Stimulated activated CD8-positive, alpha-beta memory T cell treated with anti-CD3 and anti-CD28 coated beads, Interleukin-2, amount 100 ng/mL, for 48 hours (primary cell): Measurements from ENCODE around the gene BFSP2.

Experiments used
- DNase-seq, 2 donors: peaks; one replicate each; pipeline ENCODE4 v3.0.0-alpha.2; 2020; ENCODE audit warnings: low read depth in 2 of 2

BFSP2 gene

DNA sequence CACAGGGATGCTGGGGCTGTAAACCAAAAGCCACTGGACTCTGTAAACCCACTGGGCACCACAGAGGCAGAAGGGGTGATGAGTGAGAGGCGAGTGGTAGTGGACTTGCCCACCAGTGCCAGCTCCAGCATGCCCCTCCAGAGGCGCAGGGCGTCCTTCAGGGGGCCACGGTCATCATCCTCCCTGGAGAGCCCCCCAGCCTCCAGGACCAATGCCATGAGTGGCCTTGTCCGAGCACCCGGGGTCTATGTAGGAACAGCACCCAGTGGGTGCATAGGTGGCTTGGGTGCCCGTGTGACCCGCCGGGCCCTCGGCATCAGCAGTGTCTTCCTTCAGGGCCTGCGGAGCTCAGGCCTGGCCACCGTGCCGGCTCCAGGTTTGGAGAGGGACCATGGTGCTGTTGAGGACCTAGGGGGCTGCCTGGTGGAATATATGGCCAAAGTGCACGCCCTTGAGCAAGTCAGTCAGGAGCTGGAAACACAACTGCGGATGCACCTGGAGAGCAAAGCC, at the start of gene BFSP2:
Gene BFSP2 (plus strand): TSS at position 51 of the 510 bp plus-strand sequence. CDS start 28 bp downstream, at position 79.
- DNase-seq, result no peak

DNA sequence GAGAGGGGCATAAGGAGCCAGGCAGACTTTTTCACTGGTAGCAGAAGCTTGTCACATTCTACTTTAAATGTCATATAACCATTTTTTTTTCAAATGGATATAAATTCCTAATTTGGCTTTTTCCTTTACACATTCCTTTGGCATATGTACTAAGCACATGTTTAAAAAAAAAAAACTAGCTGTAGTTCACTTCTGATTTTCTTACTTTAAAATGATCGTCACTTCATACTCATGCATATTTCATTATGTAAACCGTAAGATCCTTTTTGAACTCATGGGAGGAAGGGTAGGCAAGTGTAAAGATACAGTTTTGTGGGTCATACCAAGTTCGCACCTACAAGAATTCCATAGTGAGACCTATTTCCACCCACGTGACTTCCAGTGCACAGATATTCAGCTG, 45.1 kb upstream of the BFSP2 start:
- DNase-seq, result no peak

GRCh38 chr3:133360476-133360875, 39.4 kb upstream of the BFSP2 start:
- no peak for DNase-seq

GRCh38 chr3:133361011-133361410, 38.8 kb upstream of the BFSP2 start:
- DNase-seq, result no peak

DNA sequence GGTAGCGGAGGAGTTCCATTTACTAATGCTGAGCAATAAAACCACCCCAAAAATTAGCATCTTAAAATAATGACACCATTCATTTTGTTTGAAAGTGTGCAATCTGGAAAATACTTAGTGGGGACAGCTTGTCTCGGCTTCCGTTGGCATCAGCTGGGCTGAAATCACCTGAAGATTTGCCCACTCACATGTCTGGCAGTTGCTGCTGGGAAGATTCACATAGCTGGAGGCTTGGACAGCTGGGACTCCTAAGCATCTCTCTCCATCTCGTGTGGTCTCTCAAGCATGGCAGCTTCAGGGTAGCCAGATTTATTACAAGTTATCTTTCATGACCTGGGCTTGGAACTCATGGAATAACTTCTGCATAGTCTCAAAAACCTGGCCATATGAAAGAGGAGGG, 38.4 kb upstream of the BFSP2 start:
- no peak for DNase-seq

DNA sequence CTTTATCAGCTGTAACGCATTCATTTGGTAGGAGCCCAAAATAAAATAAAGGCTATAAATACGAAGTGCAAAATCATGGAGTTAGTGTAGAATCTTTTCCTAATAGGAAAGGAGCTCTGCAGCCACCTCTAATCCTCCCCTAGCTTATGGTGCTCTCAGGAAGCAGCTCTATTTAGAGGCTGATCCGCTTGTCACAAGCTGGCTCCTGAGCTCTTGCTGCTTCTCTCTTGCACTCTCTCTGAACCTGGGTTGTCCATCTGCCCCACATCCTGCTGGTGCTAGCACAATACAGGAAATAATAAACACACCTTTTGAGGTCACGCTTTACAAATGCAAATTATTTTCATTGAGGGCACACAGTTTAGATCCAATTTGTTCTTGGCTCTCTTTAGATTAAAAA, 37.3 kb upstream of the BFSP2 start:
- DNase-seq, result no peak

- DNase-seq, result no peak
Observed at GRCh38 chr3:133364704-133365103, 35.2 kb upstream of the BFSP2 start.

DNA sequence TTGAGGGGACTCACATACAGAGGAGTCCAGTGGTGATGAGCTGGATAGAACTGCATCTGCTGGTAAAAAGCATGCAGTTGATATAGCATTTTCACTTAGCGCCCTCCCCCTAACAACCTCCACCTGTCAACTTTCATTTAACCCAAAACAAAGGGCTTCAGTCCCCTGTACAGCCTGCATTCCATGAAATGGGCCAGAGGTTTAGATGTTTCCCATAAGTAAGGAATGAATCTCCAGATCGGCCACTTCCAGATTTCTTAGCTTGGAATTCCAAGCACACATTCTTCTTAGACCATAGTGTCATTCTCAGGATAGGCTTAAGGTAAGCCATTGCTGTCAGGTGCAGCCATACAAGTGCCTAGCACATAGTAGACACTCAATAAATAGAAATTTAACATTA, 32.9 kb upstream of the BFSP2 start:
- no peak for DNase-seq

GRCh38 chr3:133367403-133367802, 32.5 kb upstream of the BFSP2 start:
- no peak for DNase-seq

GRCh38 chr3:133367956-133368355, 31.9 kb upstream of the BFSP2 start:
- no peak for DNase-seq

DNA sequence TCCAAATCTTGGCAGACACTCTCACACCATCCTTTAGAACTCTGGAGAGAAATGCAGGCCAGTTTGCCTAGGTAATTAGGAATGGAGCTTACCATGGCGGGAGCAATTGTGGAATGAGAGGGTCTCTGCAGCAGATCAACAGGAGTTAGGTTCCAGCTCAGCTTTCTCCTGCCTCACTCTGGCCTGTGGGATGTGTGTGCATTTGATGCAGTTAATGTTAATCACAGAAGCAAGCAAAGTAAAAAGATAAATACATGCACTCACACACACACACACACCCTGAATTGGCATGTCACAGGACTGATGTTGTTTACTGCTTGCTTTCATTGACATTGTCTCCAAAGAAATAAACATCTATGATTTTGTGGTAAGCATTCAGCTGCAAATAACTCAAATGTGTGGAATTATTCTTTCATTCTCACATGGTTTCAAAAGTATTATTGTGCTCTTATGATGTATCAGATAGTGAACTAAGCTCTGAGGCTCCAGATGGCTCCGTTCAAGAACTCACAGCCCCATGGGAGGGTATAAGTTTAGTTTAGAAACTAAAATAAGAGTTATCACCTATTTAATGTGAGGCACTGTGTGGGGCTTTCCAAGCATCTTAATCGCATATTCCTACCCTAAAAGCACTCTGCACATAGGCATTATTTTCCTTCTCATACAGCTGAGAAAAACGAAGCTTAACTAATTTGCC, 31.3 kb upstream of the BFSP2 start:
- DNase-seq, result no peak

GRCh38 chr3:133369068-133369440, 30.8 kb upstream of the BFSP2 start:
- no peak for DNase-seq

DNA sequence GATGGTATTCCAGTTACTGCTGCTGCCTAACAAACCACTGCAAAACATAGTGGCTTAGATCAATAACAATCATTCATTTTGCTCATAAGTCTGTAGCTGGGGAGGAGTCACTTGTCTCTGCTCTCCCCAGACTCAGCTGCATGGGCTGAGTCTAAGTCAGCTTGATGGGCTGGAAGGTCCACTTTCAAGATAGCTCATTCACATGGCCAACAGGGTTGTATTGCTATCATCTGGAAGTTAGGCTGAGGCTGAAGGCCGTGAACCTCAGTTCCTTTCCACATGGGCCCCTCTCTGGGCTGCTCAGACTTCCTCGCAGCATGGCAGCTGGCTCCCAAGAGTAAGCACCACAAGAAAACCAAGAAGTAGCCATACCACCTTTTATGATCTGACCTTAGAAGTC, 28.7 kb upstream of the BFSP2 start:
- no peak for DNase-seq

DNA sequence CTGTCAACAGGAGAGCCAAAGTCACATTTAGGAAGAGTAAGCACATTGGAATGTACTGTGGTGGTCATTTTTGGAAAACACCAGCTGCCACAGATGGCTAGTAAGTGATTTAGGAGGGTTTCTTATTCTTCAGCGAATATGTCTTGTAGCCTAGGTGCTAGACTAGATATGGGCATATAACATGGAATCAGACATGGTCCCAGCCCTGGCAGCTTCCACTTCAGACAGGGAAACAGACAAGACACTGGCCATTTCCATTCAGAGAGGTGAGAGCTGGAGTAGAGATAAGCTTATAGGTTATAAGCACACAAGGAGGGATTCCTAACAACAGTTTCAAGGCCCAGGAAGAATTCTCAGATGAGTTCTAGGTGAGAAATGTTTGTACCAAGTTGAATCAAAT, 28.2 kb upstream of the BFSP2 start:
- no peak for DNase-seq

GRCh38 chr3:133374708-133375402, 25.0 kb upstream of the BFSP2 start:
- no peak for DNase-seq

GRCh38 chr3:133375403-133375745, 24.5 kb upstream of the BFSP2 start:
- DNase-seq, result no peak

DNA sequence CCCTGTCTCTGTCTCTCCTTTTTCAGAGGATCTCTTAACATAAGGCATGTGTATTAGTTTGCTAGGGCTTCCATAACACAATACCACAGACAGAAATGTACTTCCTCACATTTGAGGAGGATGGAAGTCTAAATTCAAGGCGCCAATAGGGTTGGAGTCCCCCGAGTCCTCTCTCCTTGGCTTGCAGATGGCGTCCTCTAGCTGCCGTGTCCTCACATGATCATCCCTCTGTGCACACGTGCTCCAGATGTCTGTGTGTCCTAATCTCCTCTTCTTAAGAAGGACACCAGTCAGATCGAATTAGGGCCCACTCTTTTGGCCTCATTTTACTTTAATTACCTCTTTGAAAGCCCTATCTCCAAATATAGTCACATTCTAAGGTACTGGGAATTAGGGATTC, 23.0 kb upstream of the BFSP2 start:
- no peak for DNase-seq

DNA sequence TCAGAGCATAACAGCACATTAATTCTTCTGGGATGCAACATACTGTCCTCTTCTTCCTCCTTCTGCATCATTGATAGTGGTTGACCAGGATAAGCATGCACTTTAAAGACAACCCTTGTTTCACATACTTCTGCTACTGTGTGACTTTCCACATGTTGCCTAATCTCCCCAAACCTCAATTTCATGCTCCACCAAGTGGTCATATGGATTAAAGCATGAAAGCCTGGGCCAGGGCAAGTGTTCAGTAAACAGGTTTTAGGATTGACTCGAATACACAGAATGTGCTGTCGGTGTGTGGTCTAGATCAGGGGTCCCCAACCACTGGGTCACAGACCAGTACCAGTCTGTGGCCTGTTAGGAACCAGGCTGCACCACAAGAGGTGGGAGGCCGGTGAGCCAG, 22.5 kb upstream of the BFSP2 start:
- no peak for DNase-seq

DNA sequence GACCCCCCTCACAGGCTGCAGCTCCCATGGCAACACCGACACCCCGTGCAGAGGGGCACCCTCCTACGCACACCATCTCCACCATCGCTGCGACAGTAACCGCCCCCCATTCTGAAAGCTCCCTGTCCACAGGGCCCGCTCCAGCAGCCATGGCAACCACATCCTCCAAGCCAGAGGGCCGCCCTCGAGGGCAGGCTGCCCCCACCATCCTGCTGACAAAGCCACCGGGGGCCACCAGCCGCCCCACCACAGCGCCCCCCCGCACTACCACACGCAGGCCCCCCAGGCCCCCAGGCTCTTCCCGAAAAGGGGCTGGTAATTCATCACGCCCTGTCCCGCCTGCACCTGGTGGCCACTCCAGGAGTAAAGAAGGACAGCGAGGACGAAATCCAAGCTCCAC, 19.9 kb upstream of the BFSP2 start:
- DNase-seq, result no peak

DNA sequence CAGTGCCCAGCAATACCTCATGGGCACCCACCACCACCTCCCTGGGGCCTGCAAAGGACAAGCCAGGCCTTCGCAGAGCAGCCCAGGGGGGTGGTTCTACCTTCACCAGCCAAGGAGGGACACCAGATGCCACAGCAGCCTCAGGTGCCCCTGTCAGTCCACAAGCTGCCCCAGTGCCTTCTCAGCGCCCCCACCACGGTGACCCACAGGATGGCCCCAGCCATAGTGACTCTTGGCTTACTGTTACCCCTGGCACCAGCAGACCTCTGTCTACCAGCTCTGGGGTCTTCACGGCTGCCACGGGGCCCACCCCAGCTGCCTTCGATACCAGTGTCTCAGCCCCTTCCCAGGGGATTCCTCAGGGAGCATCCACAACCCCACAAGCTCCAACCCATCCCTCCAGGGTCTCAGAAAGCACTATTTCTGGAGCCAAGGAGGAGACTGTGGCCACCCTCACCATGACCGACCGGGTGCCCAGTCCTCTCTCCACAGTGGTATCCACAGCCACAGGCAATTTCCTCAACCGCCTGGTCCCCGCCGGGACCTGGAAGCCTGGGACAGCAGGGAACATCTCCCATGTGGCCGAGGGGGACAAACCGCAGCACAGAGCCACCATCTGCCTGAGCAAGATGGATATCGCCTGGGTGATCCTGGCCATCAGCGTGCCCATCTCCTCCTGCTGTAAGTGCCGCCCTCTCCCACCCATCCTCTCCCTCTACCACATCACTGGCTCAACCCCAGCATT, 19.2 kb upstream of the BFSP2 start:
- no peak for DNase-seq

DNA sequence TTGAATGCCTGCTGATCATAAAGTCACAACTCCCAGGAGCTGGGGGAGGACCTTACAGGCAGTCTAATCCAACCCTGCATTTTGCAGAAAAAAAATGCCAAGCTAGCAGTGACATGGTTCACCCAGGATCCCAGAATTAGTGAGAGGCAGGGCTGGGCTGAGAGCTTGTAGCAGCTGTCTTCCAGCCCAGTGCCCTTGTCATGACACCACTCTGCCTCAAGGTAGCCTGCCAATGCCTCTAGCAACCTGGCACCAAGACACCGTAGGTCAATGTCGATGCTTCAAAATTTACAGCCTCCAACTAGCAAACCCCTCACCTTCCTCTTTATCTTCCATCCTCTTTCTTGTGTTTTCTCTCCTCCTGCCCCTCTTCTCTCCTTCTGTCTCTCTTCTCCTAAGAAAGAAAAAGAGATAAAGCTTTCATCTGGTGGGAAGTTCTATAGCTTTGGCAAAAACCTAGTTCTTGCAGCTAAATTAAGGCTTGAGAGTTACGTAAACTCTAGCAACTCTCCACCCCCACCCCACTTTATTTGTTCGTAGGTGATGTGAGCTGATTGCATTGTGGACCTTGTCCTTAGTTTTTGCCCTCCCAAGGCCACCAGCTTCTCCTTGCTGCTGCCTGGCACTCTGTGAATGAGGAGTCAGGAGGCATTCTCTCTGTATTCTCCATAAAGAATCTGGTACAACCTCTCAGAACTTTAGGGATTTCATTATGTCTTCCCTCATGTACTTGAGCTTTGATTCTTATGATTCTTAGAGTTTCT, 18.3 kb upstream of the BFSP2 start:
- DNase-seq, result no peak

- DNase-seq, result no peak
Observed at GRCh38 chr3:133383175-133383574, 16.7 kb upstream of the BFSP2 start.
